ENCODE measurements around the gene FOXN4. TPM values are rescaled to one million over a fixed set of nuclear protein-coding genes. Genes with fewer than 3 reads are reported as not detected.

Gene FOXN4
- total and polyA plus RNA-seq, 9 donors, result 0.04 to 0.52 (median 0.11) TPM

- H3K9me3 ChIP-seq (replicated peaks; ENCODE audit: control insufficient read depth, low read depth, low read length), result no peaks in the 10 kb centered on the region
- no peak for DNase-seq
- no peaks in the 10 kb centered on the region for H3K27me3 ChIP-seq (ENCODE audit: control insufficient read depth, insufficient read depth, low read length)
- H3K36me3 ChIP-seq (ENCODE audit: control insufficient read depth, insufficient read depth, low read length), result peaks cover 30% of the 10 kb centered on the region
- no peak overlapping the region for H3K27ac ChIP-seq (ENCODE audit: low read length)
- WGBS (ENCODE audit: insufficient coverage), result no CpG with 5 or more reads among the region's 2 CpGs
- H3K4me1 ChIP-seq (ENCODE audit: control insufficient read depth, insufficient read depth, low read length), result no peaks in the 10 kb centered on the region
- H3K4me3 ChIP-seq (ENCODE audit: low read length), result no peak overlapping the region
Measured at GRCh38 chr12:109230193-109230592, 78.9 kb downstream of the FOXN4 start.

GRCh38 chr12:109228664-109229063 is 80.4 kb downstream of the FOXN4 start:
- peaks cover 34% of the 10 kb centered on the region for H3K36me3 ChIP-seq (ENCODE audit: control insufficient read depth, insufficient read depth, low read length)

More at GRCh38 chr12:109228664-109229063, 80.4 kb downstream of the FOXN4 start:
- no peaks in the 10 kb centered on the region for H3K9me3 ChIP-seq (replicated peaks; ENCODE audit: control insufficient read depth, low read depth, low read length)
- DNase-seq, result no peak
- 100% methylated on average over 2 of the region's 4 CpGs for WGBS (ENCODE audit: insufficient coverage)
- H3K27ac ChIP-seq (ENCODE audit: low read length), result no peak overlapping the region
- H3K27me3 ChIP-seq (ENCODE audit: control insufficient read depth, insufficient read depth, low read length), result no peaks in the 10 kb centered on the region
- no peaks in the 10 kb centered on the region for H3K4me1 ChIP-seq (ENCODE audit: control insufficient read depth, insufficient read depth, low read length)
- no peak overlapping the region for H3K4me3 ChIP-seq (ENCODE audit: low read length)

Other genes starting within 250 kb of the FOXN4 start
- 25.8 TPM for gene ALKBH2, start 215.8 kb downstream of the FOXN4 start, total RNA-seq
- 10 to 100 TPM; 20.3 to 32.3 (median 23.1) TPM for gene ALKBH2, start 215.8 kb downstream of the FOXN4 start, polyA plus RNA-seq (ENCODE audit: insufficient read depth in 1 of 8, insufficient read length in 8 of 8, low replicate concordance in 1 of 8)
- 20.1 TPM for gene UNG, start 211.7 kb downstream of the FOXN4 start, total RNA-seq
- gene UNG, start 211.7 kb downstream of the FOXN4 start, polyA plus RNA-seq (ENCODE audit: insufficient read depth in 1 of 8, insufficient read length in 8 of 8, low replicate concordance in 1 of 8), result 10 to 100 TPM; 24.6 to 27.7 (median 26.3) TPM
- gene ACACB, start 192.7 kb downstream of the FOXN4 start, total RNA-seq, result 10.3 TPM
- 10 to 100 TPM in 1 of 8 donors, 1 to 10 TPM in 7; 6.4 to 10.4 (median 7.8) TPM for gene ACACB, start 192.7 kb downstream of the FOXN4 start, polyA plus RNA-seq (ENCODE audit: insufficient read depth in 1 of 8, insufficient read length in 8 of 8, low replicate concordance in 1 of 8)
- gene MYO1H, start 38.6 kb upstream of the FOXN4 start, total RNA-seq, result not detected
- gene MYO1H, start 38.6 kb upstream of the FOXN4 start, polyA plus RNA-seq (ENCODE audit: insufficient read depth in 1 of 8, insufficient read length in 8 of 8, low replicate concordance in 1 of 8), result under 1 TPM in 7 of 8 donors, not detected in 1; 0.04 to 0.35 (median 0.14) TPM
- 10.0 TPM for gene KCTD10, start 168.0 kb upstream of the FOXN4 start, total RNA-seq
- 10 to 100 TPM; 25.4 to 35.8 (median 28.2) TPM for gene KCTD10, start 168.0 kb upstream of the FOXN4 start, polyA plus RNA-seq (ENCODE audit: insufficient read depth in 1 of 8, insufficient read length in 8 of 8, low replicate concordance in 1 of 8)
- 19.4 TPM for gene UBE3B, start 168.3 kb upstream of the FOXN4 start, total RNA-seq
- gene UBE3B, start 168.3 kb upstream of the FOXN4 start, polyA plus RNA-seq (ENCODE audit: insufficient read depth in 1 of 8, insufficient read length in 8 of 8, low replicate concordance in 1 of 8), result 10 to 100 TPM; 19.6 to 28.0 (median 22.0) TPM

Data from muscle of leg (tissue), 11 donors.